Retinal pigment epithelial cell (primary cell): ENCODE data around the gene PDCD6IP.

Source experiments
- DNase-seq: peaks from one replicate; pipeline ENCODE4 v3.0.0-alpha.2; 2010; ENCODE audit warnings: low read depth
- H3K4me3 ChIP-seq: 2 replicates; pipeline ENCODE4 v1.5.1; 2011; ENCODE audit warnings: mild to moderate bottlenecking, low read length, control low read depth, moderate library complexity
- CTCF ChIP-seq: conservative IDR thresholded peaks from 2 replicates; pipeline ENCODE4 v1.5.1; 2011; ENCODE audit warnings: low read depth, low read length, control low read depth, inconsistent platforms

The PDCD6IP gene

GRCh38 chr3:33895658-33896057 lies 97.2 kb downstream of the PDCD6IP start:
- no peak for TF ChIP-seq CTCF
- no peak for DNase-seq
- no peak overlapping the region for H3K4me3 ChIP-seq

- TF ChIP-seq CTCF, result no peak
- no peak for DNase-seq
- H3K4me3 ChIP-seq, result no peak overlapping the region
Observed at GRCh38 chr3:33897306-33897705, 98.9 kb downstream of the PDCD6IP start.

GRCh38 chr3:33898901-33899300 lies 100.5 kb downstream of the PDCD6IP start:
- no peak for TF ChIP-seq CTCF
- no peak for DNase-seq
- H3K4me3 ChIP-seq, result no peak overlapping the region

- DNase-seq, result no peak
- H3K4me3 ChIP-seq, result no peak overlapping the region
- TF ChIP-seq CTCF, result no peak
Observed at GRCh38 chr3:33900440-33900808, 102.0 kb downstream of the PDCD6IP start.

GRCh38 chr3:33900809-33901505 lies 102.5 kb downstream of the PDCD6IP start:
- no peak for DNase-seq
- H3K4me3 ChIP-seq, result no peak overlapping the region
- no peak for TF ChIP-seq CTCF

- DNase-seq, result no peak
- no peak for TF ChIP-seq CTCF
- H3K4me3 ChIP-seq, result no peak overlapping the region
Observed at GRCh38 chr3:33901862-33902563, 103.6 kb downstream of the PDCD6IP start.

- no peak overlapping the region for H3K4me3 ChIP-seq
- TF ChIP-seq CTCF, result no peak
- no peak for DNase-seq
Observed at GRCh38 chr3:33904730-33905129, 106.3 kb downstream of the PDCD6IP start.
